Panc1 (cell line): ENCODE data around the gene RALGAPA1. TPM values are rescaled to one million over a fixed set of nuclear protein-coding genes. Genes with fewer than 3 reads are reported as not detected.
A peak's percentile ranks its signal among the peaks of the same experiment; 100 is the strongest.

Experiments
- ATAC-seq: fragments of 200-7000 bp; cut with Tn5 transposase; 2 replicates; pipeline ENCODE4 v1.9.1; 2020; ENCODE audit warnings: mild to moderate bottlenecking, moderate library complexity
- BruUV-seq: library from RNA; stranded (reverse); fragments of 400-500 nt; replicated peaks from 2 replicates; lab custom pipeline; 2021; lab: Mats Ljungman, UMichigan
- CTCF ChIA-PET: fragments of 300-600 bp; sonication (Branson Sonifier 250); formaldehyde crosslinking; loops from one replicate; lab custom pipeline; 2022; ENCODE audit warnings: antibody characterized with exemption; lab: Charles Lee
- POLR2A ChIA-PET: fragments of 300-600 bp; sonication (Branson Sonifier 250); formaldehyde crosslinking; loops from one replicate; lab custom pipeline; 2022; ENCODE audit warnings: antibody characterized with exemption; lab: Charles Lee
- DNase-seq: peaks from one replicate; pipeline ENCODE4 v3.0.0-alpha.2; 2010; ENCODE audit warnings: low read depth, low spot score
- H3K27ac ChIP-seq: 2 replicates; pipeline ENCODE4 v1.5.1; 2011; ENCODE audit warnings: mild to moderate bottlenecking, low read length, inconsistent platforms
- H3K27me3 ChIP-seq: fragments of 200-500 bp; sonication (Bioruptor generic); 2 replicates; pipeline ENCODE4 v1.6.0; 2014; ENCODE audit warnings: low read length, inconsistent platforms; ENCODE audit not compliant: control insufficient read depth, insufficient read depth
- H3K36me3 ChIP-seq: fragments of 200-500 bp; sonication (Bioruptor generic); 2 replicates; pipeline ENCODE4 v1.5.1; 2014; ENCODE audit warnings: inconsistent platforms, mild to moderate bottlenecking, low read length, moderate library complexity; ENCODE audit not compliant: control insufficient read depth, insufficient read depth
- H3K4me1 ChIP-seq: 2 replicates; pipeline ENCODE4 v1.5.1; 2011; ENCODE audit warnings: inconsistent platforms, mild to moderate bottlenecking, low read length, moderate library complexity; ENCODE audit not compliant: control insufficient read depth, insufficient read depth
- H3K4me3 ChIP-seq, 2 experiments: 2 replicates each; pipeline ENCODE4 v1.5.1; 2011 to 2012; ENCODE audit warnings: low read depth in 2 of 2, low read length in 2 of 2, mild to moderate bottlenecking in 2 of 2, inconsistent platforms in 1 of 2, moderate library complexity in 1 of 2
- H3K9me3 ChIP-seq: fragments of 200-500 bp; sonication (Bioruptor generic); 2 replicates; pipeline ENCODE4 v1.5.1; 2014; ENCODE audit warnings: low read depth, mild to moderate bottlenecking, inconsistent platforms, low read length, moderate library complexity; ENCODE audit not compliant: control insufficient read depth, insufficient read depth
- CTCF ChIP-seq: fragments of 450-650 bp; IDR thresholded peaks from 2 replicates; pipeline ENCODE4 v1.5.1; 2017; ENCODE audit warnings: mild to moderate bottlenecking
- POLR2AphosphoS5 ChIP-seq: IDR thresholded peaks from 2 replicates; pipeline ENCODE4 v1.6.1; 2012; ENCODE audit warnings: mild to moderate bottlenecking, low read depth, low read length, moderate library complexity
- REST ChIP-seq, 2 experiments: IDR thresholded peaks; 2 replicates each; pipeline ENCODE4 v1.6.1; 2011 to 2012; ENCODE audit warnings: low read depth in 2 of 2, control low read depth in 1 of 2, low read length in 1 of 2, mild to moderate bottlenecking in 1 of 2, moderate library complexity in 1 of 2; ENCODE audit not compliant: insufficient read depth in 1 of 2
- SIN3A ChIP-seq: IDR thresholded peaks from 2 replicates; pipeline ENCODE4 v1.6.1; 2012; ENCODE audit warnings: low read depth, mild to moderate bottlenecking, low read length, moderate library complexity, borderline replicate concordance; ENCODE audit not compliant: insufficient read depth
- TCF7L2 ChIP-seq: IDR thresholded peaks from 2 replicates; pipeline ENCODE4 v1.6.1; 2011; ENCODE audit warnings: mild to moderate bottlenecking, low read depth, low read length, inconsistent platforms
- in situ Hi-C: cut with HindIII; loops from 2 replicates; pipeline ENCODE4 v1.10.0; 2016; ENCODE audit warnings: low sequenced_read_pairs, low pct_unique_long_range_greater_than_20kb
- intact Hi-C: fragments of 100-400 bp; cut with micrococcal nuclease; formaldehyde crosslinking; loops from one replicate; pipeline ENCODE4 v1.10.0; 2022; ENCODE audit not compliant: unreplicated experiment
- total RNA-seq: library from RNA; stranded (reverse); gene quantifications from one replicate; pipeline ENCODE4 v1.2.1, GENCODE V29; 2021; ENCODE audit not compliant: unreplicated experiment

RALGAPA1 gene
- total RNA-seq, 1 experiment from 2014 or later = 31.5 TPM

- CTCF ChIA-PET = no interaction called here
- no peak for TF ChIP-seq SIN3A
- TF ChIP-seq TCF7L2 = no peak
- no peak for TF ChIP-seq REST (IDR thresholded peaks at IDR 0.05; ENCODE audit: insufficient read depth in 1 of 2, low read depth in 2 of 2, low read length in 1 of 2)
- no peak for TF ChIP-seq CTCF
- no peak for TF ChIP-seq POLR2AphosphoS5
- Histone ChIP-seq H3K9me3 (no peaks in the 10 kb centered on the region), H3K27ac (peak overlapping the region; percentile 34; the same call in 1 of the 2 replicates), H3K36me3 (no peaks in the 10 kb centered on the region), H3K4me1 (peaks cover 7% of the 10 kb centered on the region), H3K4me3 (peak overlapping the region in 1 of 2 experiments; percentile 63; a peak in 2 of 4 replicates), H3K27me3 (no peaks in the 10 kb centered on the region)
- no TSS peak for BruUV-seq
- in situ Hi-C loops (no loop called here), intact Hi-C loops (no loop called here)
- ATAC-seq (no peak), DNase-seq (no peak)
- POLR2A ChIA-PET = no interaction called here
Measured at GRCh38 chr14:35827678-35828472, 18.8 kb upstream of the RALGAPA1 start.

- ATAC-seq = no peak
- peak overlapping the region; percentile 63 to 91 for H3K4me3 ChIP-seq
- H3K27me3 ChIP-seq = no peaks in the 10 kb centered on the region
- CTCF ChIA-PET = no interaction called here
- POLR2A ChIA-PET = interaction anchor here (0.6 kb wide), 1 partner anchor 170 kb away, joined by 10 read pairs; no protein-coding TSS in a partner anchor
- H3K4me1 ChIP-seq = peaks cover 7% of the 10 kb centered on the region
- intact Hi-C loops (no loop called here), in situ Hi-C loops (no loop called here)
- H3K36me3 ChIP-seq = no peaks in the 10 kb centered on the region
- peak overlapping the region; percentile 73 for H3K27ac ChIP-seq
- BruUV-seq = no TSS peak
- H3K9me3 ChIP-seq = no peaks in the 10 kb centered on the region
- TF ChIP-seq REST (IDR thresholded peaks at IDR 0.05; ENCODE audit: insufficient read depth in 1 of 2, low read depth in 2 of 2, low read length in 1 of 2) (no peak), SIN3A (no peak), POLR2AphosphoS5 (no peak), TCF7L2 (no peak), CTCF (no peak)
- DNase-seq = no peak
Measured at GRCh38 chr14:35826952-35827416, 17.9 kb upstream of the RALGAPA1 start.
